GM18526 (cell line): ENCODE data around the gene DUOX2.

Experiments
- POLR2A ChIP-seq: IDR thresholded peaks from 3 replicates; pipeline ENCODE4 v1.6.1; 2011; ENCODE audit not compliant: insufficient read length; ENCODE audit errors: extremely low read depth

DUOX2 gene

DNA sequence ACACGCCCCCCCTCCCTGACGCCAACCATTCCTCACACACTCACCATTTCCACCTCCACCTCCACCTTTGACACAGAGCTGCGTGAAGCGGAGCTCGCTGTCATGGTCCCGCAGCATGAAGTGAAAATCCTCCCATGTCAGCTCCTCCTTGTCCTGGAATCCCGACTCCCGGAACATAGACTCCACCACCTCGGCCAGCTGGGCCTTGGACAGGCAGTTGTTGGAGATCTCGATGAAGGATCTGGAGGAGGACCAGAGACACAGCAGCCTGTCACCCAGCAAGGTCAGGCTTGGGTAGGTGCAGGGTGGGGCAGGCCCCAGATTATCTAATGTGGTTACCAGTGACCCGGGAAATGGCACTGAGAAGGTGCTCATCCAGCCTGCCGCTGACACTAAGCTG lies 12.2 kb downstream of the DUOX2 start:
- no peak for TF ChIP-seq POLR2A

DNA sequence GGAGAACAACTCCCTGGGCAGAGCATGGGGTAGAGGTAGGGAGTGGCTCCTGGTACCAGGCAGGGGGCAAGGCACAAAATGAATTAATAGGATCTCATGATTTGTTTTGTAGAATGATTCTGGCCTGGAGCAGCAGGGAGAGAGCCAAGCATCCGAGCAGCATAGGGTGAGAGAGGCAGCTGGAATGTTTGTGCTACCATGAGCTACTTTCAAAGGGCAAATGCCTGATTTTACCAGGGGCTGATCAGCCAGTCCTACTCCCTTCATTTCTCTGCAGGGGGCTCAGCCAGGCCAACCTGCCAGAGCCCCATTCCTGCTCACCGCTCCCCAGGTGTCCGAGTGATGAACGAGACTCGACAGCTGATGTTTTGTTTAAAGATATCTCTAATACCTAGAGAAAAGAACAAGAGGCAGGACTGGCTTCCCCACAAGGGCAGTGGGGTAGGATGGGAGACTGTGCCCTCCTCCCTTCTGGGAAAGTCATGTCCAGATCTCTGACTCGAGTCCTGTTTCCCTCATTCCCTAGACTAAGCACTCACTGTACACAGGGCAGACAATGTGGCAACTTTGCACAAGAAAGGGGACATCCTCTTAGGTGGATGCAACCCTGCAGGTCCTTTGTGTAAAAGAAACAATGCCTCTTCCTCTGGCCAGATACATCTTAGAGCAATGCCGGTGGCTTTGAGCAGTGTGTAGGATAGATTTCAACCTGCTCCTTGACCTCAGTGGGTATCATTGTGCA lies 12.9 kb downstream of the DUOX2 start:
- TF ChIP-seq POLR2A, result no peak

DNA sequence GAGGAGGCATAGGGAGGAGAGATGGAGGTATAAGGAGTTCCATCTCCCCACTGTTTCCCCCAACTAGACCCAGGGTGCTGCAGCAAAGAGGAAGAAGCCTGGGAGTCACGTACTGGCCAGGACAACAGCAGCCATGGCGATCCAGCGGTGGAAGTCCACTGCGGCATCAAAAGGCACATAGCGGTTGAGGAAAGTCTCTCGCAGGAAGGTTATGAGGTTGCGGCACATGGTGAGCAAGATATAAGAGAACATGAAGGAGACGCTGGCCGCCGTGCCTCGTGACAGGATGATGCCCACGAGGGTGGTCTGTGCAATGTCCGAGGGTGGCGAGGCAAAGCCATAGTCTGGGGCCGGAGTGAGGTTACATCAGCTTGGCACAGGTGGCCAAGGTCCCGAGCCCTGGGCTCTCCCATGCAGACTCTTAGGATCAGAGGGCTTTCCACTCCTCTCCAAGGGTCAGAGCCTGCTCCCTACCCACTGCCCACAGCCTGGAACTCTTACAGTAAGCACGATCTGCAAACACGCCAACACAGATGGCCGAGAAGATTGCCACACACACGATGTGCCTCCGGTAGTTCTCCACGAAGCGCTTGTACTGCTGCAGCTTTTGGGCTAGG lies 14.3 kb downstream of the DUOX2 start:
- no peak for TF ChIP-seq POLR2A

DNA sequence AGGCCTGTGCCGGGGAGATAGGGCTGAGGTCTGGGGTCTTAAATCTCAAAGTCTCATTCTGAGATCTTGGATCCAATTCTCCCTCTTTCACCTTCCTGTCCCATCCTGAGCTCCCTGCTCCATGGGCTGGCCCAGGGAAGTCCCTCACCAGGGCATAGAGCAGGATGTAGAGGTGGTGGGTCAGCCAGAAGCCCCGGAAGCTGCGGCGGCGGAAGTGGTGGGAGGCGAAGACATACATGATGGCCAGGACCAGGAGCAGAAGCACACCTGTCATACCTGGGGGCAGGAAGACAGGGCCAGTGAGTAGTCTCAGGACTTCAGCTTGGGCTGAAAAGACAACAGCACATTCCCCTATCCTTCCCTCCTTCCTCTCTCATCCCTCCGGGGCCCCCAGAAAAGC lies 16.5 kb downstream of the DUOX2 start:
- TF ChIP-seq POLR2A, result no peak

DNA sequence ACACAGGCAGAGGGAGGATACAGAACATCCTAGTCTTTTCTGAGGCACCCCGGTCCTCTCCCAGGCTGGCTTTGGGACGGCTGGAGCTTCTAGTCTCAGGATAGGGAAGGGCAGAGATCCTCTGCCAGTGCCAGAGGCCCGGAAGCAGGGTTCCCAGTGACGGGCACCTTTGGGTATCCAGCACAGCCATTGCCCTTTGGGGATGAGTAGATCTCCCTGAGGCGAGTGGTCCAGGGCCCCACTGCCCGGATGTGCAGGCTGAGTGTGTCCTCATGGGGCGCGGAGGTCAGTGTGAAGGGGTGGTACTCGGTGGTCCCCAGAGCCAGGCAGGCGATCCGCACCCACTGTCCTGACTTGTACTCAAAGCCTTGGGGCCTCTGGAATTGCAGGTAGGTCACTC lies 18.3 kb downstream of the DUOX2 start:
- TF ChIP-seq POLR2A, result no peak

DNA sequence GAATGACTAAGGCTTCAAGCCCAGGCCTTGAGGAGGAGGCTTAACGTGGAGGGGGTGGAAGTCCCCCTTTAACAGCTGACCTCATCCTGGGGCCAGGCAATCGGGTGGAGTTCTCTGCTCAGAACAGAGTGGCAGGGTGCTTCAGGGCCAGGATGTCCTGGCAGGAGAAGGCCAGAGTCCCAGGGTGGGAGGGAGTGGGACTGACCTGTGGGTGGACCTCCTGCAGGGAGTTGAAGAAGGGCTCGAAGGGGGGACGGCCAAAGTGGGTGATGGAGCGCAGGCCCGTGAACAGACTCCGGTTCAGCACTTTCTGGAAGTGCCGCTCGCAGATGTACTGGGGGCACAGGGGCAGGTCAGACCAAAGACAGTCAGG lies 19.6 kb downstream of the DUOX2 start:
- TF ChIP-seq POLR2A, result no peak

DNA sequence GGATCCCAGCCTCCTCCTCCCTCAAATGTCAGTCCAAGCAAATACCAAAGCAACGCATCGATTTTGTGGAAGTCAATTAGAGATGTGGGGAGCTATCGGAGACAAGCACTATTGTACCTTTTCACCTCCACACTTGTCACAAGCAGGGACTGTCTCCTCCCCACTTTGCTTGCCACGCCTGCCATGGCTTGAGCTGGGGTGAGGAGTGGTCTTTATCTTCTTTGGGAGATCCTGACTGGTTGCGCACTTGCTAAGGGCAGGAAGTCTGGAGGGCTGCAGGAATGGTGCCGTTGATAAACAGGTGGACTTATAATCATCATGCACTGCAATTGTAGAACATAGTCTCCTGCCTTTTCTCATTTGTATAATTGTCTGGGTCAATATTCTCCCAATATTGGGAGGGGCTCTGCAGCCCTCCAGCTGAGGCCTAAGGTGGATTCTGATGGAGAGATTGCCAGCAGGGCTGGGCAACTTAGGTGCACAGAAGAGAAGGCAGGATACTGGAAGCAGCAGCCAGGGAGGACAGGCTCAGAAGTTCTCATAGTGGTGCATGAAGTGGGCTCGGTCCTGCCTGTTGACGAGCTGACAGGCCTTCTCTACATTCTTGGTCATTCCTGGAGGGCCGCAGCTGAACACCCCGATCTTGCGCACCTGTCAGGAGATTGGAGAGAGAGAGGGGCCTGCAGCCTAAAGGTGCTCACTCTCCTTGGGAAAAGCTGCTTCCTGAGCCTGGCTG lies 20.2 kb downstream of the DUOX2 start:
- no peak for TF ChIP-seq POLR2A

DNA sequence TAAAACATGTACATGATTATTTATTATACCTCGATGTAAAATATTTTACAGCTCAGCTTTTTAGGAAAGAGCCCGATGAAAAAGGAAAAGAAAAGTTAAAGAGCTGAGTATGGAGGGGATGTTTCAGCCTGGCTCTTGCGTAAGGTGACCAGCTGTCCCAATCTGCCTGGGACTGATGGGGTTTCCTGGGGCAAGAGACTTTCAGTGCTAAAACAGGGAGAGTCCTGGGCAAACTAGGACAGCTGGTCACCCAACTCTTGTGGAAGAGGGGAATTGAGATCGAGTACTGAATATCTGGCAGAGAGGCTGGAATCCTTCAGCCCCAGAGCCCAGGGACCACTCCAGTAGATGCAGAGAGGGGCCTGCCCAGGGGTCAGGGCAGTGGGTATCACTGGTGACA lies 21.0 kb downstream of the DUOX2 start:
- no peak for TF ChIP-seq POLR2A

DNA sequence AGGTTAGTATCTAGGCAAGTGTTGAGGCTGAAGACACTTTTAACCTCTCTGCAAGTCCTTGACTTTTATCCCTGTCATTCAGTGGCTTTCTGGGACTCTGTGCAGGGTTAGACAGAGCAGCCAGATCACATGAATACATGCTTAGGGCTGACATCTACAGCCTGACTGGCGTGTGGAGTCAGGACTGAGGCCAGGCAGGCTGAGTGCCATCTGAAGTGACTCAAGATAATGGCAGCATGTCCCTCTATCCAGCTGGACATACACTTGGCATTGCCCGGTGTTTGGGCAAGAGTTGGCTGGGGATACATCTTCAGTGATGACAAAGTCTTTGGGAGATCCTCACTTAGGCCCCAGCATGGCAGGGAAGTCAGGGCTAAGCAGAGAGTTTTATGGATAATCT lies 22.4 kb downstream of the DUOX2 start:
- no peak for TF ChIP-seq POLR2A

DNA sequence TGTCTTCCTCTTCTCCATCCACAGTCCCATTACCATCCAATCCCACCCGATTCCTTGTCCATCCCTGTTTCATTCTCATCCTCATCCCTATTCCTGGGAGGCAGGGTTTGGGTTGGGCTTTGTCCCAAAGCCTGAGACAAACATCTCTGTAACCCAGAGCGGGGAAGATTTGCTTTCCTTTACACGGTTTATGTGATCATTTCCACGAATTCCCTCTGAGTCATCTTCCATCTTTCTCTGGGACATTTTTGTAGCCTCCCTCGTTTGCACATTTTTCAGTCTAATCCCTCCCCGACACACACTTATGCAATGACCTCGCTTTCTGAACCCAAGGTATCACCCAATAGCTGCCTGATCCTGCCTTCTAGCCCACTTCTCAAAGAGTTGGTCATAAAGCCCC lies 22.8 kb downstream of the DUOX2 start:
- TF ChIP-seq POLR2A, result no peak

DNA sequence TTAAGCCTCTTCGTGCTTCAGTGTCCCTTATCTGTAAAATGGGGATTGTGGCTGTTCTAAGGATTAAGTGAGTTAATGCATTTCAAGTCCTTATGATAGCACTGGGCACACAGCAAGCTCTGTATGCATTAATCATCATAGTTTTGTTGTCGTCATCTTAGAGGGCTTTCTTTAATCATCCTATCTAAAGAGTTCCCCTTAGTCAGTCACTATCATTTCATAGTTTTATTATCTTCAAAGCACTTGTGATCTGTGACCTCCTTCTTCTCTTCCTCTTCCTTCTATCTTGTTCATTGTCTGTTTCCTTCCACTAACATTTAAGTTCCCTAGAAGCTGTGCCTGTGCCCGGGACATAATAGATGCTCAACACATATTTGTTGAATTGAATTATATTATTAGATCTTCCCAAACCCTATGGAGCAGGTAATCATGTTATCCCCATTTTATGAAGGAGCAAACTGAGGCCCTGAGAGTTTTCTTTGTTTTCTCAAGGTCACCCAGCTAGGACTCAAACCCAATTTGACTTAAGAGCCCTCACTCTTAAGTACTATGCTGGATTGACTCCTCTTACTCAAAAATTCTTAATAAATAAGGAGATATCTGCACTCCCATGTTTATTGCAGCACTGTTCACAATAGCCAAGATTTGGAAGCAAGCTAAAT lies 24.1 kb downstream of the DUOX2 start:
- no peak for TF ChIP-seq POLR2A

DNA sequence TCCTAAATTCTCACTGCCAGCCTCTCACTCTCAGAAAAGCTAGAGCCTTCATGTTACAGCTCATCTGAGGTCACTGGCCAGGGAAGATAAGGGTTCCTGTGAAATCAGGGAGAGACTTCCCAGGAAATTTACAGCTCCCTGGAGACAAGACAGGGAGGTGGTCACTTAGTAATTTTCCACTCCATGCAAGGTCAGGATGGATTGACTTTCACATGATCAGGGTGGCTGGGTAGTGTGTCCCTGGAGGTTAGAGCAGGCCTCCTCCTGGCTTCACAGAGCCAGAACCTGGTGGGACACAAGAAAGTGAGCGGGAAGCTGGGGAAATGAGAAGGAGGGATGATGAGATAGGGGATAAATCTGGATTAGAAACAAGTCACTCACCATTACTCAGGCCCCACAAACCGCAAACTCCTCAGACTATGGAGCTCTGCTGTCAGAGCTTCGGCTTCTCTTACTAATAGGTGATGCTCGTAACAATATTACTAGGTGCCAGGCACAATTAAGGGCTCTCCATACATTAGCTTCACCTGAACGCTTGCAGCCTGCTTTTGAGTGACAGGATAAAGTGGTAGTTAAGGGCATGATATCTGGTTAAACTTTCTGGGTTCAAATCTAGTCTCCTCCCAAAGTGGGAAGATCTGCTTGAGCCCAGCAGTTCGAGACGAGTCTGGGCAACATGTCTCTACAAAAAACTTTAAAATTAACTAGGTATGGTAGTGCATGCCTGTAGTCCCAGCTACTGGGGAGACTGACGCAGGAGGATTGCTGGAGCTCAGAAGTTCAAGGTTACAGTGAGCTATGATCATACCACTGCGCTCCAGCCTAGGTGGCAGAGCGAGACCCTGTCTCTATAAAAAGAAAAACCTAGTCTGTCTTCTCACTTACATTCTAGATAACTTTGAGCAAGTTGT lies 24.9 kb downstream of the DUOX2 start:
- TF ChIP-seq POLR2A, result no peak

DNA sequence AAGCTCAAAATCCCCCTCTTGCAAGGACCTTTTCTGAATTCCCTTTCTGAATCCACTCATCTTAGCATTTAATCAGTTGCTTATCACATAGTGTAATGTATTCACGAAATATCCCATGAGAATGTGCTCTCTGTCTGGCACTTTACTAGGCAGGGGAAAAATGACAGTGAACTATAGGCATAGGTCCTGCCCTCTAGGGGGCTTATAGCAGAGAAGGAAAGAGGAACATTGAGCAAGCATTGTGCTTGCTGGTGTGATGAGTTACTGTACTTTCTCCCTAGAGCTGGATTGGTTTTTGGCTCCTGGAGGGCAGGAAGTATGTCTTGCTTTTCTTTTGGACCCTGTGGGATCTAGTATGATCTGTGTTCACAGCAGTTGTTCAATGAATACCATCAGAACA lies 26.5 kb downstream of the DUOX2 start:
- no peak for TF ChIP-seq POLR2A

DNA sequence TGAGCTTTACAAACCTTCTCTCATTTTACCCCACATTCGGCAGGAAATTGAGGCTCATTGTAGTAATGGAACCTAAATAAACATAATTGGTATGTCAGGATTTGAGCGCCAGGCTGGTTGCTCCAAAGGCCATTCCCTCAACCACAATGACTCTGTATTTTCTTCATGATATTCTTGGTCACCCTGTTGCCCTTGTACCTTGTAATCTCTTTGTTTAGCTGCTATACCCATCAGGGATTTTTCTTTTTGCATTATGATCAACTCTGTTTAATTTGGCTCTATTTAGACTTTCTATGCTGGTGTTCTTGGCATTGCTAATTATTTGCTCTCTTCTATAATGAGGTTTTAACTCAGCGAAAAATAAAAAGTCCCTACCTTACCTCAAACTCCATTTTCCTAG lies 29.8 kb downstream of the DUOX2 start:
- no peak for TF ChIP-seq POLR2A

DNA sequence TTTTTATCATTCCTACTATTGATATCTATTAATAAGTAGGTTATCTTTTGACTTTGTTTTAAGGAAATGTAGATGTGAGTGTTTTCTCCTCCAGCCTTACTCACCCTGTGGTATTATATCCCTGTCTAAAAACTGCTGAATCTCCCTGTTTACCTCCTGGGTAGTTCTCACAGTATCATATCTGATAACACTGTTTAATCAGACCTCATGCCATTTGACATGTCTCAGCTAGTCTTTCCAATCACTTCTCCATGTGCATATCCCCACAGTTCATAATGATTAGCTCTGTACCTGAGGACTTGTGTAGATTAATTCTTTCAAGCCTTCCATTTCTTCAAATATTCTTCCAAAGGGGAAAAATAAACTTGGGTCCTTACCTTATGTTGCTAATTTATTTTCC lies 30.7 kb downstream of the DUOX2 start:
- no peak for TF ChIP-seq POLR2A

DNA sequence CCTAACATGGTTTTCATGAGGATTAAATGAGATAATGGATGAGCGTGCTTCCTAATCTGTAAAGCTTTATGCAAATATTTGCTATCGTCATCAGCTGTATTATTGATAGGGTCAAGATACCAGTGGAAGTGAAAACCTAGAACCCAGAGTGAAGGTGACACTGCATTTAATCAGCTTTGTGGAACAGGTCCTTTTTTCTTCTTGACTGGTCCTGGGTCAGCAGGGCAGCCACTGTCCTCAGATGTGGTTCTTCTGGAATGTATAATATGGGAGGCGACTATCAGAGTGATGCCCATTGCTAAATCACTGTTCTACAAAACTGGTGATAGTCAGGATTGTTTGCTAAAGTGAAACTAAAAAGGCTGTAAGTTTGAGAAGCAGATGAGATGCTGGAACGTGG lies 49.6 kb downstream of the DUOX2 start:
- no peak for TF ChIP-seq POLR2A

DNA sequence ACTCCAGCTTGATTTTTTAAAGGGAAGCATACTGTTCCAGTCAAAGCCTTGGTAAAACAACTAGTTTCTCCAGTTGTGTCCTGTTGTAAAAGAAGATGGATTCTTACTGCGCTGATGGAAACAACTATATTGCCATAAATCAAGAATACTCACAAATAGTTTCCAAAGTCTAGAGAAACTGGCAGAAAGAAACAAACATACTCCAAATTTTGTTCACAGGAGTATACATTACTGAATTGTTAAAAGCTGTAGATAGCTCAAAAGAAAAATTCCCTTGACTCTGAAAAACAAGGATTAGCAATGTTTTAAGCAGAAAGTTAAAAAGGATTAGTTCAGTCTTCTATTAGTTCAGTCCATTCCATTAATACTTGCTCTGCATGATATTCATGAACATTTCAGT lies 63.4 kb downstream of the DUOX2 start:
- TF ChIP-seq POLR2A, result no peak
